Progenitor cell of endocrine pancreas (in vitro differentiated cells): ENCODE data around the gene ERICH2. TPM values are rescaled to one million over a fixed set of nuclear protein-coding genes. Genes with fewer than 3 reads are reported as not detected.
A peak's percentile ranks its signal among the peaks of the same experiment; 100 is the strongest.

Experiments
- DNase-seq: peaks from one replicate; pipeline ENCODE4 v3.0.0; 2021; ENCODE audit warnings: low spot score; ENCODE audit not compliant: unreplicated experiment
- H3K27ac Mint-ChIP-seq: 2 replicates; pipeline ENCODE4 v1.8.0; 2021; ENCODE audit warnings: mild to moderate bottlenecking, moderate library complexity, mixed read lengths
- H3K27me3 Mint-ChIP-seq: 2 replicates; pipeline ENCODE4 v1.8.0; 2021; ENCODE audit warnings: mixed read lengths
- H3K36me3 Mint-ChIP-seq: 2 replicates; pipeline ENCODE4 v1.8.0; 2022; ENCODE audit warnings: mixed read lengths; ENCODE audit not compliant: insufficient read depth
- H3K4me1 Mint-ChIP-seq: 2 replicates; pipeline ENCODE4 v1.8.0; 2021; ENCODE audit warnings: low read depth, mixed read lengths
- H3K4me3 Mint-ChIP-seq: 2 replicates; pipeline ENCODE4 v1.8.0; 2021; ENCODE audit warnings: low read depth, mild to moderate bottlenecking, moderate library complexity, mixed read lengths
- H3K9me3 Mint-ChIP-seq: 2 replicates; pipeline ENCODE4 v1.8.0; 2021; ENCODE audit warnings: low read depth, mixed read lengths
- total RNA-seq: library from RNA; stranded (reverse); gene quantifications from 2 replicates; pipeline ENCODE4 v1.2.1, GENCODE V29; 2021
- TF ChIP-seq, protein P1 (sequence below): fragments of 200-600 bp; sonication (generic); IDR thresholded peaks from one replicate; pipeline ENCODE4 v1.5.0; 2021; ENCODE audit warnings: antibody characterized with exemption, mild to moderate bottlenecking; ENCODE audit not compliant: unreplicated experiment

The ERICH2 gene
- total RNA-seq, 1 donor from 2014 or later, result 1.1 TPM

DNA sequence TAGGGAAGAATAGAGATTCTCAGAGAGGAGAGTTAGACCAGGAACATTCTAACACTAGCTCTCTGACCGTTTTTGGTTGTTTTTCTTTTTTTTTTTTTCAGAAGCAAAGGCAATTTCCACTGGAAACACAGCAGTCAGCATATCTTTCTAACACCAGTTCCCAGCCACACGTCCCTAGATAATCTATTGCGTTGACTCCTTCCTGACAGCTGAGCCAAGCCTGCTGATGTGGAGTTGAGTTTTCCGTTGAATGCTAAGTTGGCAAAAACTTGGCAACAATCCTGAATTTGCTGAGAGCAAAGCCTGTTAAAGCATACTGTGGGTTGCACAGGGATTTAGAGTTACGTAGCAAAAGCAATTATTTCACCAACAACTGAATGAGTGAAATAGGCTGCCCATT is 65.8 kb downstream of the ERICH2 start:
- Mint-ChIP-seq H3K9me3 (peaks cover 3% of the 10 kb centered on the region), H3K27me3 (no peaks in the 10 kb centered on the region), H3K36me3 (no peaks in the 10 kb centered on the region), H3K4me1 (no peaks in the 10 kb centered on the region), H3K27ac (no peak overlapping the region), H3K4me3 (no peak overlapping the region)
- DNase-seq, result no peak
- TF ChIP-seq, protein P1, sequence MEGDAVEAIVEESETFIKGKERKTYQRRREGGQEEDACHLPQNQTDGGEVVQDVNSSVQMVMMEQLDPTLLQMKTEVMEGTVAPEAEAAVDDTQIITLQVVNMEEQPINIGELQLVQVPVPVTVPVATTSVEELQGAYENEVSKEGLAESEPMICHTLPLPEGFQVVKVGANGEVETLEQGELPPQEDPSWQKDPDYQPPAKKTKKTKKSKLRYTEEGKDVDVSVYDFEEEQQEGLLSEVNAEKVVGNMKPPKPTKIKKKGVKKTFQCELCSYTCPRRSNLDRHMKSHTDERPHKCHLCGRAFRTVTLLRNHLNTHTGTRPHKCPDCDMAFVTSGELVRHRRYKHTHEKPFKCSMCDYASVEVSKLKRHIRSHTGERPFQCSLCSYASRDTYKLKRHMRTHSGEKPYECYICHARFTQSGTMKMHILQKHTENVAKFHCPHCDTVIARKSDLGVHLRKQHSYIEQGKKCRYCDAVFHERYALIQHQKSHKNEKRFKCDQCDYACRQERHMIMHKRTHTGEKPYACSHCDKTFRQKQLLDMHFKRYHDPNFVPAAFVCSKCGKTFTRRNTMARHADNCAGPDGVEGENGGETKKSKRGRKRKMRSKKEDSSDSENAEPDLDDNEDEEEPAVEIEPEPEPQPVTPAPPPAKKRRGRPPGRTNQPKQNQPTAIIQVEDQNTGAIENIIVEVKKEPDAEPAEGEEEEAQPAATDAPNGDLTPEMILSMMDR, result no peak

DNA sequence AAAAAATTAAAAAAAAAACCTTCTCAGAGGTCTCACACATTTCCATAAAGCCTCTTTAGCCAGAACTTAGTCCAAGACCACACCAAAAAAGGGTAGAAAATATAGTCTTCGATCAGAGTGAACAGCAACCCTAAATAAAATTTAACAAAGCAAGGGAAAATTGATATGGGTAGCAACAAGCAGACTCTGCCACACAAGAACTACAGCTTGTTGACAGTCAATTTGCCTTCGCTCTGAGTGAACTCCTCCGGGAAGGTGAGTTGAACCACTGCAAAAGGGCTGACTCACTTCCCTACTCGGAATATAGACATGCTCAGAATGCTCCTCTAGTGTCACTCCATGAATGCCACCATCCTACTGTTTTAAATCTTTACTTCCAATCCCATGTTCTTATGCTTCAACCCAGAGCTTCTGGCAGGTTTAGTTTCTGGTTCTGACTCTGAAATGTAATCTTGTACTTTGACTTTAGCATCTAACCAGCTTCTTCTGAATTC is 70.6 kb downstream of the ERICH2 start:
- peaks cover 3% of the 10 kb centered on the region for H3K9me3 Mint-ChIP-seq
- no peak overlapping the region for H3K4me3 Mint-ChIP-seq
- no peaks in the 10 kb centered on the region for H3K4me1 Mint-ChIP-seq

DNA sequence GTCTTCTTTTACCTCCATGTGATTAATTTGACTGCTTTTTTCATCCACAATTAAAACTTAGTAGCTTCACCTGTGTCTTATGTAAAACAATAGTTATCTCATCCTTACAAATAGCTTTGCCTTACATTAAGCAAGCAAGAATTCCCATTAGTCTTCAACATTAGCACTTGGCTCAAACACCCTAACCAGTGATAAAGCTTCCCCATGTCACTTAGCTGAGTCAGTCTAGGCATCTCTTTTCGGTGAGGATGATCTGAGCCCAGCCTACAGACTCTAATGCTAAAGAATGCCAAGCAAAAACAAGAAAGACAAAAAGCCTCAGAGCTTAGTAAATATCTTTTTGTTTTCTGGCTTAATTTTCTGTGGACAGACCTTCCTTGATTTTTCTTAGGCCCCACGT is 72.6 kb downstream of the ERICH2 start:
- H3K4me3 Mint-ChIP-seq, result no peak overlapping the region
- no peak overlapping the region for H3K27ac Mint-ChIP-seq
- peaks cover 3% of the 10 kb centered on the region for H3K9me3 Mint-ChIP-seq
- no peak for DNase-seq
- no peaks in the 10 kb centered on the region for H3K36me3 Mint-ChIP-seq
- H3K4me1 Mint-ChIP-seq, result no peaks in the 10 kb centered on the region
- no peaks in the 10 kb centered on the region for H3K27me3 Mint-ChIP-seq
- TF ChIP-seq, protein P1, result no peak

More for the DNA sequence above, 70.6 kb downstream of the ERICH2 start:
- no peak for DNase-seq
- no peak overlapping the region for H3K27ac Mint-ChIP-seq
- TF ChIP-seq, protein P1, result no peak
- H3K27me3 Mint-ChIP-seq, result no peaks in the 10 kb centered on the region
- H3K36me3 Mint-ChIP-seq, result no peaks in the 10 kb centered on the region

DNA sequence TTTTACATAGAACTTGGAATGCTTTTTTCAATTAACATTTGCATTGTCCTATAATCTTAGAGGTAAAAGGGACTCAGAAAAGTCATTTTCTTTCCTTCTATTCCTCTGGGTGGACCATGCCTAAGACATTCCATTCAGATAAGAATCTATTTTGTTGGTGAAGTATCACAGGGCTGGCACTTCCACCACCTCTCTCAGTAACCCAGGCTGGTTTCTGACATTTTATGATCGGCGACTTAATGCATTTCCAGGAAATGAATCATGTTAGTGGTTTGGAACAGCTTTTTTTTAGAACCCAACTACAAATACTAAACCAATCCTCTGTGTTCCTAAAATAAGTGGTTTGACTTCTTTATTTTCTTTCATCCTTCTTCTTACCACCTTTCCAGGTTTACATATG is 73.5 kb downstream of the ERICH2 start:
- Mint-ChIP-seq H3K4me3 (no peak overlapping the region), H3K27me3 (no peaks in the 10 kb centered on the region), H3K36me3 (no peaks in the 10 kb centered on the region), H3K27ac (no peak overlapping the region), H3K9me3 (peaks cover 3% of the 10 kb centered on the region), H3K4me1 (no peaks in the 10 kb centered on the region)
- DNase-seq, result no peak
- TF ChIP-seq, protein P1, result no peak

DNA sequence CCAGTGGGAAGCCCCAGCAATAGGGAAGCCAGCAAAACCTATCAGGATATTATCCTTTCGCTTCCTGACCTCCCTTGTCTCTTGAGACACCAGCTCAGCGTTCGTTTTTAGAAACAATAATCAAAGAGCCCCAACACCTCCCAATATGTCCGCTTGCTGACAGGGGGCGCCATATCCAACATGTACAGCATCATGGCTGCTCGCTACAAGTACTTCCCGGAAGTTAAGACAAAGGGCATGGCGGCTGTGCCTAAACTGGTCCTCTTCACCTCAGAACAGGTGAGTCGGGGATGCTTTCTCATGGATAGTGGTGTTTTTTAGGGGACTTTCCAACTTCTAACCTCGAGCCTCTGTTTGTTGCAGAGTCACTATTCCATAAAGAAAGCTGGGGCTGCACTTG is 75.2 kb downstream of the ERICH2 start:
- Mint-ChIP-seq H3K27ac (no peak overlapping the region), H3K9me3 (peaks cover 4% of the 10 kb centered on the region), H3K27me3 (no peaks in the 10 kb centered on the region), H3K4me1 (no peaks in the 10 kb centered on the region), H3K4me3 (no peak overlapping the region), H3K36me3 (no peaks in the 10 kb centered on the region)
- TF ChIP-seq, protein P1, result peak; percentile 15
- no peak for DNase-seq
